ENCODE results near the gene SYNE3. TPM values are rescaled to one million over a fixed set of nuclear protein-coding genes. Genes with fewer than 3 reads are reported as not detected.

SYNE3 gene
- total and polyA plus RNA-seq, 4 donors: 3.0 to 61.5 (median 23.0) TPM

GRCh38 chr14:95555053-95555452, 38.6 kb upstream of the SYNE3 start:
- no peaks in the 10 kb centered on the region for H3K4me1 ChIP-seq (ENCODE audit: control insufficient read depth in 1 of 2, insufficient read depth in 2 of 2, low read length in 2 of 2)
- no peak for ATAC-seq (ENCODE audit: low FRiP score)

GRCh38 chr14:95553141-95553540, 36.7 kb upstream of the SYNE3 start:
- Histone ChIP-seq H3K4me1 (ENCODE audit: control insufficient read depth in 1 of 2, insufficient read depth in 2 of 2, low read length in 2 of 2) (no peaks in the 10 kb centered on the region), H3K4me3 (ENCODE audit: low read length in 2 of 2) (no peak overlapping the region), H3K27me3 (ENCODE audit: control insufficient read depth in 1 of 2, insufficient read depth in 2 of 2, low read length in 1 of 2) (no peaks in the 10 kb centered on the region), H3K9me3 (ENCODE audit: control insufficient read depth, low read length) (no peaks in the 10 kb centered on the region), H3K27ac (ENCODE audit: low read depth in 1 of 2, low read length in 2 of 2) (no peak overlapping the region), H3K36me3 (ENCODE audit: control insufficient read depth in 1 of 2, insufficient read depth in 2 of 2, low read length in 1 of 2) (no peaks in the 10 kb centered on the region)
- ATAC-seq (ENCODE audit: low FRiP score) (no peak), DNase-seq (no peak)
- WGBS, 2 donors: 85 to 87% methylated on average over 7 of the region's 7 CpGs
- intact Hi-C loops (cut with DNase I): no loop called here

More at GRCh38 chr14:95555053-95555452, 38.6 kb upstream of the SYNE3 start:
- Histone ChIP-seq H3K27me3 (ENCODE audit: control insufficient read depth in 1 of 2, insufficient read depth in 2 of 2, low read length in 1 of 2) (no peaks in the 10 kb centered on the region), H3K9me3 (ENCODE audit: control insufficient read depth, low read length) (no peaks in the 10 kb centered on the region), H3K4me3 (ENCODE audit: low read length in 2 of 2) (no peak overlapping the region), H3K36me3 (ENCODE audit: control insufficient read depth in 1 of 2, insufficient read depth in 2 of 2, low read length in 1 of 2) (no peaks in the 10 kb centered on the region), H3K27ac (ENCODE audit: low read depth in 1 of 2, low read length in 2 of 2) (no peak overlapping the region)
- DNase-seq: no peak
- 96 to 97% methylated on average over 10 of the region's 10 CpGs for WGBS, 2 donors
- intact Hi-C loops (cut with DNase I): no loop called here

GRCh38 chr14:95551435-95551834, 35.0 kb upstream of the SYNE3 start:
- no peaks in the 10 kb centered on the region for H3K36me3 ChIP-seq (ENCODE audit: control insufficient read depth in 1 of 2, insufficient read depth in 2 of 2, low read length in 1 of 2)
- 95 to 97% methylated on average over 1 of the region's 1 CpG for WGBS, 2 donors

GRCh38 chr14:95549656-95550585, 33.5 kb upstream of the SYNE3 start:
- Histone ChIP-seq H3K27me3 (ENCODE audit: control insufficient read depth in 1 of 2, insufficient read depth in 2 of 2, low read length in 1 of 2) (no peaks in the 10 kb centered on the region), H3K9me3 (ENCODE audit: control insufficient read depth, low read length) (no peaks in the 10 kb centered on the region), H3K4me3 (ENCODE audit: low read length in 2 of 2) (no peak overlapping the region), H3K27ac (ENCODE audit: low read depth in 1 of 2, low read length in 2 of 2) (no peak overlapping the region), H3K4me1 (ENCODE audit: control insufficient read depth in 1 of 2, insufficient read depth in 2 of 2, low read length in 2 of 2) (no peaks in the 10 kb centered on the region), H3K36me3 (ENCODE audit: control insufficient read depth in 1 of 2, insufficient read depth in 2 of 2, low read length in 1 of 2) (no peaks in the 10 kb centered on the region)
- intact Hi-C loops (cut with DNase I): no loop called here
- ATAC-seq (ENCODE audit: low FRiP score): no peak
- DNase-seq: no peak
- 88 to 91% methylated on average over 16 of the region's 16 CpGs for WGBS, 2 donors

More at GRCh38 chr14:95551435-95551834, 35.0 kb upstream of the SYNE3 start:
- H3K4me3 ChIP-seq (ENCODE audit: low read length in 2 of 2): no peak overlapping the region
- ATAC-seq (ENCODE audit: low FRiP score): no peak
- H3K4me1 ChIP-seq (ENCODE audit: control insufficient read depth in 1 of 2, insufficient read depth in 2 of 2, low read length in 2 of 2): no peaks in the 10 kb centered on the region
- no peak for DNase-seq
- no peak overlapping the region for H3K27ac ChIP-seq (ENCODE audit: low read depth in 1 of 2, low read length in 2 of 2)
- intact Hi-C loops (cut with DNase I): no loop called here
- H3K27me3 ChIP-seq (ENCODE audit: control insufficient read depth in 1 of 2, insufficient read depth in 2 of 2, low read length in 1 of 2): no peaks in the 10 kb centered on the region
- no peaks in the 10 kb centered on the region for H3K9me3 ChIP-seq (ENCODE audit: control insufficient read depth, low read length)

- WGBS, 2 donors: 65 to 68% methylated on average over 9 of the region's 9 CpGs
- Histone ChIP-seq H3K9me3 (ENCODE audit: control insufficient read depth, low read length) (no peaks in the 10 kb centered on the region), H3K27ac (ENCODE audit: low read depth in 1 of 2, low read length in 2 of 2) (no peak overlapping the region), H3K27me3 (ENCODE audit: control insufficient read depth in 1 of 2, insufficient read depth in 2 of 2, low read length in 1 of 2) (no peaks in the 10 kb centered on the region), H3K36me3 (ENCODE audit: control insufficient read depth in 1 of 2, insufficient read depth in 2 of 2, low read length in 1 of 2) (no peaks in the 10 kb centered on the region), H3K4me3 (ENCODE audit: low read length in 2 of 2) (no peak overlapping the region), H3K4me1 (ENCODE audit: control insufficient read depth in 1 of 2, insufficient read depth in 2 of 2, low read length in 2 of 2) (no peaks in the 10 kb centered on the region)
- intact Hi-C loops (cut with DNase I): no loop called here
- ATAC-seq (ENCODE audit: low FRiP score): no peak
- DNase-seq: no peak
Measured at GRCh38 chr14:95548328-95548929, 32.0 kb upstream of the SYNE3 start.

GRCh38 chr14:95547626-95548327, 31.3 kb upstream of the SYNE3 start:
- ATAC-seq (ENCODE audit: low FRiP score): no peak
- H3K9me3 ChIP-seq (ENCODE audit: control insufficient read depth, low read length): no peaks in the 10 kb centered on the region

GRCh38 chr14:95547272-95547625, 30.8 kb upstream of the SYNE3 start:
- Histone ChIP-seq H3K4me1 (ENCODE audit: control insufficient read depth in 1 of 2, insufficient read depth in 2 of 2, low read length in 2 of 2) (no peaks in the 10 kb centered on the region), H3K27ac (ENCODE audit: low read depth in 1 of 2, low read length in 2 of 2) (no peak overlapping the region), H3K4me3 (ENCODE audit: low read length in 2 of 2) (no peak overlapping the region), H3K9me3 (ENCODE audit: control insufficient read depth, low read length) (no peaks in the 10 kb centered on the region), H3K27me3 (ENCODE audit: control insufficient read depth in 1 of 2, insufficient read depth in 2 of 2, low read length in 1 of 2) (no peaks in the 10 kb centered on the region), H3K36me3 (ENCODE audit: control insufficient read depth in 1 of 2, insufficient read depth in 2 of 2, low read length in 1 of 2) (no peaks in the 10 kb centered on the region)
- intact Hi-C loops (cut with DNase I): no loop called here
- DNase-seq (no peak), ATAC-seq (ENCODE audit: low FRiP score) (no peak)
- 71 to 73% methylated on average over 5 of the region's 5 CpGs for WGBS, 2 donors

More at GRCh38 chr14:95547626-95548327, 31.3 kb upstream of the SYNE3 start:
- DNase-seq: no peak
- no peak overlapping the region for H3K27ac ChIP-seq (ENCODE audit: low read depth in 1 of 2, low read length in 2 of 2)
- no peak overlapping the region for H3K4me3 ChIP-seq (ENCODE audit: low read length in 2 of 2)
- intact Hi-C loops (cut with DNase I): no loop called here
- 51% methylated on average over 14 of the region's 14 CpGs for WGBS, 2 donors
- H3K4me1 ChIP-seq (ENCODE audit: control insufficient read depth in 1 of 2, insufficient read depth in 2 of 2, low read length in 2 of 2): no peaks in the 10 kb centered on the region
- no peaks in the 10 kb centered on the region for H3K27me3 ChIP-seq (ENCODE audit: control insufficient read depth in 1 of 2, insufficient read depth in 2 of 2, low read length in 1 of 2)
- no peaks in the 10 kb centered on the region for H3K36me3 ChIP-seq (ENCODE audit: control insufficient read depth in 1 of 2, insufficient read depth in 2 of 2, low read length in 1 of 2)

GRCh38 chr14:95545515-95546168, 29.2 kb upstream of the SYNE3 start:
- no peak for ATAC-seq (ENCODE audit: low FRiP score)
- Histone ChIP-seq H3K4me3 (ENCODE audit: low read length in 2 of 2) (no peak overlapping the region), H3K4me1 (ENCODE audit: control insufficient read depth in 1 of 2, insufficient read depth in 2 of 2, low read length in 2 of 2) (no peaks in the 10 kb centered on the region), H3K27me3 (ENCODE audit: control insufficient read depth in 1 of 2, insufficient read depth in 2 of 2, low read length in 1 of 2) (no peaks in the 10 kb centered on the region), H3K27ac (ENCODE audit: low read depth in 1 of 2, low read length in 2 of 2) (no peak overlapping the region), H3K9me3 (ENCODE audit: control insufficient read depth, low read length) (no peaks in the 10 kb centered on the region), H3K36me3 (ENCODE audit: control insufficient read depth in 1 of 2, insufficient read depth in 2 of 2, low read length in 1 of 2) (no peaks in the 10 kb centered on the region)
- no peak for DNase-seq
- 78% methylated on average over 5 of the region's 5 CpGs for WGBS, 2 donors
- intact Hi-C loops (cut with DNase I): no loop called here
